Peyer's patch (tissue), 4 donors: ENCODE data around the gene GFI1B. TPM values are rescaled to one million over a fixed set of nuclear protein-coding genes. Genes with fewer than 3 reads are reported as not detected.

Source experiments
- DNase-seq, 3 donors: peaks; one replicate each; pipeline ENCODE4 v3.0.0-alpha.2; 2017 to 2019
- H3K27ac ChIP-seq, 4 donors: fragments of 200-600 bp; sonication (generic); one replicate each; pipeline ENCODE4 v1.5.1; 2016 to 2019
- H3K27me3 ChIP-seq, 2 donors: fragments of 200-600 bp; sonication (generic); one replicate each; pipeline ENCODE4 v1.5.1; 2019
- H3K36me3 ChIP-seq, 3 donors: fragments of 200-600 bp; sonication (generic); one replicate each; pipeline ENCODE4 v1.5.1; 2016 to 2019
- H3K4me1 ChIP-seq, 4 donors: fragments of 200-600 bp; sonication (generic); one replicate each; pipeline ENCODE4 v1.5.1; 2016 to 2019
- H3K4me3 ChIP-seq, 4 donors: fragments of 200-600 bp; sonication (generic); 1 replicate in 3 of 4; 2 replicates in 1 of 4; pipeline ENCODE4 v1.5.1; 2016 to 2019; ENCODE audit warnings: mild to moderate bottlenecking in 1 of 4
- H3K9me3 ChIP-seq, 4 donors: fragments of 200-600 bp; sonication (generic); one replicate each; pipeline ENCODE4 v1.5.1; 2016 to 2019; ENCODE audit warnings: mild to moderate bottlenecking in 1 of 4
- CTCF ChIP-seq, 6 experiments: fragments of 450-650 bp in 4 of 6; fragments of 200-600 bp in 2 of 6; sonication (generic) in 1 of 6; IDR thresholded peaks; one replicate each; pipeline ENCODE4 v1.5.1; 2017 to 2019; ENCODE audit warnings: antibody characterized with exemption in 6 of 6, mild to moderate bottlenecking in 3 of 6, moderate library complexity in 1 of 6
- POLR2A ChIP-seq, 2 donors: fragments of 450-650 bp; IDR thresholded peaks; one replicate each; pipeline ENCODE4 v1.5.1; 2017; ENCODE audit warnings: antibody characterized with exemption in 2 of 2, mild to moderate bottlenecking in 2 of 2, moderate library complexity in 2 of 2
- total RNA-seq, 4 donors: library from RNA; depleted of rRNA; stranded (reverse); fragments of >200 nt; gene quantifications; one replicate each; pipeline ENCODE4 v1.1.0, GENCODE V29; 2016

GFI1B gene
- 1 to 10 TPM in 2 of 4 donors, under 1 TPM in 1, not detected in 1; 0.88 to 2.7 (median 2.4) TPM for total RNA-seq

- DNase-seq, result no peak
- Histone ChIP-seq H3K4me1 (peaks cover 0 to 6% (median 0%) of the 10 kb centered on the region in 4 donors), H3K27ac (no peak within 1 kb of the TSS), H3K27me3 (peaks cover 0 to 4% of the 10 kb centered on the region in 2 donors), H3K4me3 (no peak within 1 kb of the TSS), H3K9me3 (no peaks in the 10 kb centered on the region), H3K36me3 (no peaks in the 10 kb centered on the region)
- TF ChIP-seq CTCF (IDR thresholded peaks at IDR 0.05) (no peak), POLR2A (IDR thresholded peaks at IDR 0.05) (no peak)
Observed at GRCh38 chr9:132978451-132979131, at the start of gene GFI1B. Gene GFI1B (plus strand): TSS chr9:132978694. CDS start chr9:132986679, 7,985 bp downstream.

- H3K4me1 ChIP-seq, result no peaks in the 10 kb centered on the region
- H3K9me3 ChIP-seq, result no peaks in the 10 kb centered on the region
- H3K36me3 ChIP-seq, result peaks cover 0 to 39% (median 0%) of the 10 kb centered on the region in 3 donors
- H3K27me3 ChIP-seq, result no peaks in the 10 kb centered on the region
- no peak overlapping the region for H3K27ac ChIP-seq
- TF ChIP-seq POLR2A (IDR thresholded peaks at IDR 0.05) (no peak), CTCF (IDR thresholded peaks at IDR 0.05) (no peak)
- no peak for DNase-seq
- no peak overlapping the region for H3K4me3 ChIP-seq
Observed at GRCh38 chr9:132931178-132931735, 47.2 kb upstream of the GFI1B start.

- TF ChIP-seq POLR2A (IDR thresholded peaks at IDR 0.05), result no peak
- TF ChIP-seq CTCF (IDR thresholded peaks at IDR 0.05), result no peak
- H3K9me3 ChIP-seq, result no peaks in the 10 kb centered on the region
- no peaks in the 10 kb centered on the region for H3K27me3 ChIP-seq
- H3K4me3 ChIP-seq, result no peak overlapping the region
- H3K36me3 ChIP-seq, result peaks cover 0 to 11% (median 0%) of the 10 kb centered on the region in 3 donors
- no peak overlapping the region for H3K27ac ChIP-seq
- DNase-seq, result no peak
- H3K4me1 ChIP-seq, result no peaks in the 10 kb centered on the region
Observed at GRCh38 chr9:132935026-132935425, 43.5 kb upstream of the GFI1B start.

- H3K27ac ChIP-seq, result no peak overlapping the region
- no peaks in the 10 kb centered on the region for H3K27me3 ChIP-seq
Observed at GRCh38 chr9:132937463-132937901, 41.0 kb upstream of the GFI1B start.

GRCh38 chr9:132939169-132939568, 39.3 kb upstream of the GFI1B start:
- H3K27me3 ChIP-seq, result no peaks in the 10 kb centered on the region
- peaks cover 0 to 22% (median 0%) of the 10 kb centered on the region in 4 donors for H3K4me1 ChIP-seq
- H3K36me3 ChIP-seq, result peaks cover 0 to 5% (median 0%) of the 10 kb centered on the region in 3 donors
- no peaks in the 10 kb centered on the region for H3K9me3 ChIP-seq
- no peak overlapping the region for H3K27ac ChIP-seq
- no peak overlapping the region for H3K4me3 ChIP-seq
- TF ChIP-seq CTCF (IDR thresholded peaks at IDR 0.05) (no peak), POLR2A (IDR thresholded peaks at IDR 0.05) (no peak)
- DNase-seq, result no peak

More at GRCh38 chr9:132937463-132937901, 41.0 kb upstream of the GFI1B start:
- no peak overlapping the region for H3K4me3 ChIP-seq
- H3K4me1 ChIP-seq, result peaks cover 0 to 8% (median 0%) of the 10 kb centered on the region in 4 donors
- no peak for DNase-seq
- no peak for TF ChIP-seq POLR2A (IDR thresholded peaks at IDR 0.05)
- no peak for TF ChIP-seq CTCF (IDR thresholded peaks at IDR 0.05)
- no peaks in the 10 kb centered on the region for H3K9me3 ChIP-seq
- peaks cover 0 to 11% (median 0%) of the 10 kb centered on the region in 3 donors for H3K36me3 ChIP-seq
